Upper lobe of left lung (tissue), 6 donors: ENCODE results near the gene VDR. TPM values are rescaled to one million over a fixed set of nuclear protein-coding genes. Genes with fewer than 3 reads are reported as not detected.

Experiments
- ATAC-seq, 2 donors: fragments of 200-7000 bp; cut with Tn5 transposase; one replicate each; pipeline ENCODE4 v1.9.1; 2022; ENCODE audit warnings: mild to moderate bottlenecking in 2 of 2, moderate library complexity in 2 of 2; ENCODE audit not compliant: low FRiP score in 2 of 2
- DNase-seq, 2 donors: peaks; one replicate each; pipeline ENCODE4 v3.0.0-alpha.2; 2019 to 2020
- H3K27ac ChIP-seq, 4 donors: fragments of 200-600 bp; sonication (generic); one replicate each; pipeline ENCODE4 v1.5.1; 2016 to 2019
- H3K27me3 ChIP-seq, 4 donors: fragments of 200-600 bp; sonication (generic); one replicate each; pipeline ENCODE4 v1.5.1; 2017 to 2019
- H3K36me3 ChIP-seq, 4 donors: fragments of 200-600 bp; sonication (generic); one replicate each; pipeline ENCODE4 v1.5.1; 2016 to 2019
- H3K4me1 ChIP-seq, 4 donors: fragments of 200-600 bp; sonication (generic); one replicate each; pipeline ENCODE4 v1.5.1; 2018 to 2019
- H3K4me3 ChIP-seq, 4 donors: fragments of 200-600 bp; sonication (generic); one replicate each; pipeline ENCODE4 v1.5.1; 2017 to 2019; ENCODE audit warnings: mild to moderate bottlenecking in 2 of 4, moderate library complexity in 1 of 4
- H3K9me3 ChIP-seq, 4 donors: fragments of 200-600 bp; sonication (generic); one replicate each; pipeline ENCODE4 v1.5.1; 2018 to 2019
- EP300 ChIP-seq, 4 donors: sonication (generic); formaldehyde crosslinking; IDR thresholded peaks; one replicate each; pipeline ENCODE4 v1.5.1; 2017; ENCODE audit warnings: antibody characterized with exemption in 4 of 4, control low read depth in 2 of 4
- POLR2A ChIP-seq, 4 donors: fragments of 450-650 bp; IDR thresholded peaks; one replicate each; pipeline ENCODE4 v1.5.1; 2016 to 2017; ENCODE audit warnings: antibody characterized with exemption in 4 of 4, mild to moderate bottlenecking in 2 of 4
- POLR2AphosphoS5 ChIP-seq, 2 donors: sonication (generic); formaldehyde crosslinking; IDR thresholded peaks; one replicate each; pipeline ENCODE4 v1.5.1; 2017; ENCODE audit warnings: antibody characterized with exemption in 2 of 2
- WGBS, 2 donors: methylation state at CpG; one replicate each; pipeline ENCODE4 v1.1.5; 2017 to 2018; 5-methylcytosine and 5-hydroxymethylcytosine counted together
- total RNA-seq, 6 donors: library from RNA; depleted of rRNA in 4 of 6; stranded (reverse); fragments of >200 nt in 4 of 6; gene quantifications; one replicate each; pipeline versions ENCODE4 v1.1.0 to v1.2.1, GENCODE V29; 2016 to 2021
- TF ChIP-seq, protein P1 (sequence below), 6 experiments: fragments of 450-650 bp in 4 of 6; fragments of 200-600 bp in 2 of 6; sonication (generic) in 2 of 6; IDR thresholded peaks; one replicate each; pipeline ENCODE4 v1.5.1; 2016 to 2019; ENCODE audit warnings: antibody characterized with exemption in 6 of 6
- donor health status: DM: no; HTN: no; CAD: no; lungs with moderate emphysema.
- donor health status: DM: no; HTN: yes; CAD: no; lungs with severe emphysema.

Gene VDR
- total RNA-seq, 6 donors from 2014 or later: 23.0 to 41.1 (median 27.5) TPM

DNA sequence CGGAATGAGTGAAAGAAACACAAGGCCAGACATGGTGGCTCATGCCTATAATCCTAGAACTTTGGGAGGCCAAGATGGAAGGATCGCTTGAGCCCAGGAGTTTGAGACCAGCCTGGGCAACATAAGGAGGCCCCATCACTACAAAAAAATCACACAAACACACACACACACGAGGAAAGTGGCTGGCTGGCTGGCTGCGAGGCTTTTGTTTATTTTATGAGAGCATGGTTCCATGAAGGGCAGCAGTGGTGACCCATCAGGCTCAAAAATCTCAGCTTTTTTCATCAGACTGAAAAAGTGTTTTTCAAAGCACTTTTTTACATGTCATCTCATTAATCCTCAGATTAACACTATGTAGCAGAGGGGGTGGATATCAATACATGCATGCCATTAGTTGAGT, 27.7 kb downstream of the VDR start:
- Histone ChIP-seq H3K4me3 (no peak overlapping the region), H3K27ac (no peak overlapping the region), H3K27me3 (no peaks in the 10 kb centered on the region), H3K9me3 (no peaks in the 10 kb centered on the region), H3K36me3 (peaks cover 6 to 18% (median 14%) of the 10 kb centered on the region in 4 donors), H3K4me1 (peaks cover under 1 to 3% (median 2%) of the 10 kb centered on the region in 4 donors)
- no peak for TF ChIP-seq EP300 (IDR thresholded peaks at IDR 0.05)
- TF ChIP-seq, protein P1, sequence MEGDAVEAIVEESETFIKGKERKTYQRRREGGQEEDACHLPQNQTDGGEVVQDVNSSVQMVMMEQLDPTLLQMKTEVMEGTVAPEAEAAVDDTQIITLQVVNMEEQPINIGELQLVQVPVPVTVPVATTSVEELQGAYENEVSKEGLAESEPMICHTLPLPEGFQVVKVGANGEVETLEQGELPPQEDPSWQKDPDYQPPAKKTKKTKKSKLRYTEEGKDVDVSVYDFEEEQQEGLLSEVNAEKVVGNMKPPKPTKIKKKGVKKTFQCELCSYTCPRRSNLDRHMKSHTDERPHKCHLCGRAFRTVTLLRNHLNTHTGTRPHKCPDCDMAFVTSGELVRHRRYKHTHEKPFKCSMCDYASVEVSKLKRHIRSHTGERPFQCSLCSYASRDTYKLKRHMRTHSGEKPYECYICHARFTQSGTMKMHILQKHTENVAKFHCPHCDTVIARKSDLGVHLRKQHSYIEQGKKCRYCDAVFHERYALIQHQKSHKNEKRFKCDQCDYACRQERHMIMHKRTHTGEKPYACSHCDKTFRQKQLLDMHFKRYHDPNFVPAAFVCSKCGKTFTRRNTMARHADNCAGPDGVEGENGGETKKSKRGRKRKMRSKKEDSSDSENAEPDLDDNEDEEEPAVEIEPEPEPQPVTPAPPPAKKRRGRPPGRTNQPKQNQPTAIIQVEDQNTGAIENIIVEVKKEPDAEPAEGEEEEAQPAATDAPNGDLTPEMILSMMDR (IDR thresholded peaks at IDR 0.05): no peak
- no peak for TF ChIP-seq POLR2AphosphoS5 (IDR thresholded peaks at IDR 0.05)
- TF ChIP-seq POLR2A (IDR thresholded peaks at IDR 0.05): no peak
- WGBS, 2 donors: 76 to 77% methylated on average over 4 of the region's 4 CpGs
- ATAC-seq (no peak), DNase-seq (no peak)

DNA sequence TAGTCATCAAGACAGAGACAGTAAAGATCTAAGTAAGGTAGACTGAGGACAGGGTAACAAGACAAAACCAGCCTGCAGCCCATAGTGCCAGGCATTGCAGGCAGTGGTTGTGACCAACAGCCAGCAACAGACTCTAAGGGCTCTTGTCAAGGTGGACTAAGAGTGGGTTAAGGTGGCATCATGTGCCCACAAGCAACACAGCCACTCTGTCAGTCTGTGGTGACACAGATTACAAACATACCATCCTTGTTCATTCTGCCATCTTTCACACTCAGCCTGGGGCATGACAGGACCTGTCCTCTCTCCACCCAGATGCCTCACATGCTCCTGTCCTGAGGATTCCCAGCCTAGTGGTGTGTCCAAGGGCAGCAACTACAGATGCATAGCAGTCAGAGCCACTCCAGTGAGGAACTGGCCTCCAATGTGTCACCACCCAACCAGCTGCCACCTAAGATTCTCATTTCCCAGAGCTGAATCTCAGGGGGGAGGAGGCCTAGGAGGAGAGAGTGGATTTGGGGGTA, 28.3 kb downstream of the VDR start:
- Histone ChIP-seq H3K4me3 (no peak overlapping the region), H3K27me3 (no peaks in the 10 kb centered on the region), H3K36me3 (peaks cover 6 to 18% (median 14%) of the 10 kb centered on the region in 4 donors), H3K27ac (no peak overlapping the region), H3K9me3 (no peaks in the 10 kb centered on the region), H3K4me1 (no peaks in the 10 kb centered on the region)
- DNase-seq (no peak), ATAC-seq (no peak)
- no peak for TF ChIP-seq EP300 (IDR thresholded peaks at IDR 0.05)
- TF ChIP-seq POLR2AphosphoS5 (IDR thresholded peaks at IDR 0.05): no peak

DNA sequence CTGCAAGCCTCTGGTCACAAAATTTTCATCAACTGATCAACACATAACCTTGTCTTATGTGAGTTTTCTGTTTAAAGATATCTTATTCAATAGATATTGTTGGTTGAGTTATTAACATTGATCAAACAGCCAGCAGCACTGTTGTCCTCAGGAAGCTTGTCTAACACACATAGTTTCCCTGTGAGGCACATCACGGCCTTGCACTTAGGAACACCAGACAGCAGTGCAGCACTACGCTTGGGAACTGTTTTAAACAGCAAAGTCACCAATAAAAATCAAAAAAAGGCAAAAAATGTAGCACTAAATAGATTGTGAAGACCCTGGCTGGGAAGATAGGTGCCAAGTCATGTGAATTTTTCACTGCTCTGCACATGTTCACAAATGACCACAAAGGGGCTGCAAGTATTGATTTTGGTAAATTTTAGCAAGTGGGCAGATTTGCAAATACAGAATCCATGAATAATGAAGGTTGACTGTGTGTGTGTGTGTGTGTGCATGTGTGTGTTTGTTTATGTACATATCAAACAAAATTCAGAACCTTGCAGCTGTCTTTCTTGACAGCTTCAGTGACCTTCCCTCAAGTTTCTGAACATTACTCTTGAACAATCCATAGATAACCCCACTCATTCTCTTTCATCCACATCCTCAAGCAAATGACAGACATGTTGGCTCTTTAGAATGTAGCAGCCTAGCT, 28.9 kb downstream of the VDR start:
- Histone ChIP-seq H3K9me3 (no peaks in the 10 kb centered on the region), H3K27me3 (no peaks in the 10 kb centered on the region), H3K4me1 (peaks cover 0 to under 1% (median 0%) of the 10 kb centered on the region in 4 donors), H3K36me3 (peaks cover 6 to 18% (median 14%) of the 10 kb centered on the region in 4 donors), H3K4me3 (no peak overlapping the region), H3K27ac (no peak overlapping the region)
- 93 to 100% methylated on average over 2 of the region's 2 CpGs for WGBS, 2 donors
- TF ChIP-seq, protein P1 (IDR thresholded peaks at IDR 0.05): no peak
- TF ChIP-seq POLR2A (IDR thresholded peaks at IDR 0.05) (no peak), EP300 (IDR thresholded peaks at IDR 0.05) (no peak), POLR2AphosphoS5 (IDR thresholded peaks at IDR 0.05) (no peak)
- no peak for DNase-seq
- no peak for ATAC-seq

DNA sequence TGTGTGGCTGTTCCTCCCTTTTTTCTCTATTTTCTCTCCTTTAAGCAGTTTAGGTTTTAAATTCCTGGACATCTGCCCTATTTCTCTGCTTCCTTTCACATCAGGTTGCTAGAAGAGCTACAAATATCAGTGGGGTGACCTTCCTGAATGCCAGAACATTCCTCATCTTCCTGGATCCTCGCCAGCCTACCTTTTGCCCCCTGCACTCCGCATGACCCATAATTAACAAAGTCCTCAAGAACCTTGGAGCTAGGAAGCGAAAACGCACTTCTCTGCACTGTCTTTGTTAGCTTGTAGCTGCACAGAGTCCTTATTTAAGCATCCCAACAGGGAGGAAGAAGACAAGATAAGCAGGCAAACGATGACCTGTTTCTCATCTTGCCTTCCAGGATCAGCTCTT, 30.5 kb downstream of the VDR start:
- H3K4me1 ChIP-seq: peaks cover 7 to 8% (median 8%) of the 10 kb centered on the region in 4 donors
- no peak overlapping the region for H3K27ac ChIP-seq
- no peaks in the 10 kb centered on the region for H3K9me3 ChIP-seq
- no peak for TF ChIP-seq POLR2AphosphoS5 (IDR thresholded peaks at IDR 0.05)
- TF ChIP-seq EP300 (IDR thresholded peaks at IDR 0.05): no peak
- TF ChIP-seq, protein P1 (IDR thresholded peaks at IDR 0.05): no peak
- TF ChIP-seq POLR2A (IDR thresholded peaks at IDR 0.05): no peak
- H3K27me3 ChIP-seq: no peaks in the 10 kb centered on the region
- WGBS, 2 donors: 79 to 89% methylated on average over 5 of the region's 5 CpGs
- DNase-seq (no peak), ATAC-seq (no peak)
- H3K4me3 ChIP-seq: no peak overlapping the region
- peaks cover 6 to 18% (median 14%) of the 10 kb centered on the region in 4 donors for H3K36me3 ChIP-seq

DNA sequence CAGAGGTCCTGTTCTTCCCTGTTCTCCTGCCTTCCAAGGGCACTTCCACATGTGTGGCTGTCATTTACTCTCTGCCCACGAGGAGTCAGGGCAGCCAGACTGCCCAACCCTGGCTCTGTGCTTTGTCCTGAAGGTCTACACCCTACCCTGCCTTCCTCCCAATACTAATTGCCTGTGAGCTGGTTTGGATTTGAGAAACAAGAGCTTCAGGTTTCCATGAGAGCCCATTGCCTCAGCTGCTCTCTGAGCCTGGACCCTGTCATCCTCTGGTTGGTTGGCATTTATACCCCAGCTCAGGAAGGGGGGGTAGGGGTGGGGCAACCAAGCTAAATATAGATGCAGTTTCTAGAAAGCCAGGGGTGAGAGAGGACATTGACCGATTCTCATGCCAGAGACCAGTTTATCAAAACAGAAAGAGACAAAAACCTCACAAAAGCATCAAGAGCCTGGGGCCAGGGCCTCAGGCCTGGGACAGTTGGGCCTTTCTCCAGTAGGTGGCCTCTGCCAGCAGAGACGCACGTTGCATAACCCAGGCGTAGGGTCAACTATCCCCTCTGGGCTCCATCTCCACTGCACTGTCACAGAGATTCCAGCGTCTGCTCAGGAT, 34.5 kb downstream of the VDR start:
- no peaks in the 10 kb centered on the region for H3K36me3 ChIP-seq
- TF ChIP-seq, protein P1 (IDR thresholded peaks at IDR 0.05): peak in 4 of 6 experiments; percentile 15 to 36 (median 32)
- TF ChIP-seq POLR2A (IDR thresholded peaks at IDR 0.05) (no peak), POLR2AphosphoS5 (IDR thresholded peaks at IDR 0.05) (no peak)
- no peaks in the 10 kb centered on the region for H3K9me3 ChIP-seq
- 41 to 45% methylated on average over 6 of the region's 6 CpGs for WGBS, 2 donors
- H3K27ac ChIP-seq: peak overlapping the region in 3 of 4 donors; percentile 7 to 55 (median 37)
- peaks cover 7 to 19% (median 16%) of the 10 kb centered on the region in 4 donors for H3K4me1 ChIP-seq
- ATAC-seq (peak; percentile 67 to 68), DNase-seq (peak in 1 of 2 donors; percentile 50)
- no peak overlapping the region for H3K4me3 ChIP-seq
- H3K27me3 ChIP-seq: no peaks in the 10 kb centered on the region
